NCI-H146 treated with DMSO at 0.1 percent for 48 hours (cell line): ENCODE measurements around the gene SCARB1.

Experiments used
- DNase-seq: peaks from one replicate; lab custom pipeline; 2025; ENCODE audit not compliant: unreplicated experiment; lab: John Stamatoyannopoulos, UW

The SCARB1 gene

DNA sequence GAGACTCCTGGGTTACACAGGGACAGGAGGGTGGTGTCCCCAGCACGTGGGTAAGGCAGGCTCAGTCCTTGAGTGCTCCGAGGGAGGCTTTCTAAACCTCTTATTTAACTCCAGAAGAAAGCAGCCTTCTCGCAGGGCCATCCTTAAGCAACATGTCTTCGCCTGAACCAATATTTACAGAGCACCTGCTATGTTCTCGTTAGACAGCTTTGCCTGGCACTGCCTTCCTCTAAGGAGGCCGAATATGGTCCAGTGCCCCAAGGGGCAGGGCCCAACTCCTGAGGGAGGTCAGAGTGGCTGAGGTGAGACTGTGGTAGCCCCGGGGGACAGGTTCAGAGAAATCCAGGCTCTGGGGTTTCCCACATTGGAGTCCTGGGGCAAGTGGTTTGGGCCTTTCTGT is 2.1 kb upstream of the SCARB1 start:
- no peak for DNase-seq

DNA sequence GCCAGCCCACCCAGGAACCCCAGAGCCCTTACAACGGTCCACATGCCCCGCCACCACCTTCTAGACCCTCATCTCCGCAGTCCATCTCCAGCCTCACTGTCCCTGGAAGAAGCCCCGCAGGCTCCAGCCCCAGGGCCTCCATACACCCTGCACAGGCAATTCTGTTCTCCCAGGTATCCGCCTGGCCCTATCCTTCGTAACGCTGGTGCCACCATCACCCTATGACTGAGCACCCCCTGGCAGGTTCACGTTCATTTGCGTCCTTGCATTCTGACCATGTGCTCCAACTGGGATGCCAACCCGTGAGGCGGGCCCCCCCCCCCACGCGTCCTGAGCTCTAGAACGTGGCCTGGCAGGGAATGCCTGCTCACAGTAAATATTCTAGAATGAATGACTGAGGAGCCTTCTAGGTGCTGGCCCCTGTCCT is 675 bp upstream of the SCARB1 start:
- DNase-seq, result no peak

DNA sequence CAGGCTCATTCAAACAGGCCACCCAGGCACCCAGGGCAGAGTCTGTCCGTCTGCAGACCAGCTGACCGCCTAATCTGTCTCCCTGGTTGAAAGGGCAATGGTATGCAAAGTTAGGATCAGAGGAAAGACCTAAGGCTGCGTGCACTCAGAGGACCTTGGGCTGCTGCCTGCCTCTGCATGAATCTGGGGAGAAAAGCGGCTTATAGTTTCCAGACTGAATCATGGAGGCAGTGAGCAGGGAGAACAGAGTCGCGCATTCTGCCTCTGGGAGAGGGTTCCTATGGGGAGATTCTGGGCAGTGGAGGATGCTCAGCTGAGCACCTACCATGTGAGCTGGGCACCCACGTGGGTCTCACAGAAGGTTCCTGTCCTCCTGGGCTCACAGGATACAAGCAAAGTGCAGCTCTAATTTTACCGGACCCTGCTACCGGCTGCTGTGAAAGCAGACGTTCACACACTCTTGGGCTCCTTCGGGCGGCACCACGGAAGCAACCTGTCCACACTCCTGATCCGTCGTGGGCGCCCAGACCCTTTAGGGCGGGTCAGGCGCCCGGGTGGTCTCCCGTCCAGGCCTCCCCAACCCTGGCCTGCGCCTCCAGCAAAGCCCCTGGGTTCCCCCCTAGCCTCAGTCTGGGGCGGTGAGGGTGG is 772 bp downstream of the SCARB1 start:
- DNase-seq, result no peak

DNA sequence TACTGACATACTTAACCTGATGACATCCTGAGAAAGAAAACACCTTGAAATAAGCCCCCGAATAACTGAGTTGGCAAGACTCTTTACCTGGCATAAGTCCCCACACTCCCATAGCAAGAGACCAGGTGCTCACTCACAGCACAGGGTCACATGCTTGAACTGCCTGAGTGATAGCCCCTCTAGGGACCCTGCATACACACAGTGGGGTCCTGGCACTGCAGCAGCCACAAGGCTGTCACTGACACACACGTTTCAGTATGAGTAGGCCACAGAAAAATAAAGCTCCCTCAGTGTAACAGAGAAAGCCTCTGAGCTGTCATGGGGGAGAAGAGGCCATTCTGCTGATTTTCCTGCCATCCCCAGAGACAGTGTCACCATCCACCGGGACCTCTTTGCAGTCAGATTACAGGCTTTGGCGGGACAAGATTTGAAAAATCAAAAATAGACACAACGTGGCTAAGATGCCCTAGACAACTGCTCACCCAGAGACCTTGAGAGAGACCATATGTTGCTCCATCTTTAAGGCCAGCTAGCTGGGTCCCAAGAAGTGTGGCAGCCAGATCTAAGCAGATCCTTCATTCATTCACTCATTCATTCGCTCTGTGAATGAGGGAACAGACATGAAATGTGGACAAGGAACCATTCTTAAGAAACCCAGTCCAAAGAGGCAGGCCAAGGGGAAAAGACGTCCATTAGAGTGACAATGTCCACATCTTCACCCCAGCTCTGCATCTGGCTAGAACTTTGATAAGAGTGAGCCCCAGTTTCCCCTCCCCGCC is 1.6 kb downstream of the SCARB1 start:
- no peak for DNase-seq

DNA sequence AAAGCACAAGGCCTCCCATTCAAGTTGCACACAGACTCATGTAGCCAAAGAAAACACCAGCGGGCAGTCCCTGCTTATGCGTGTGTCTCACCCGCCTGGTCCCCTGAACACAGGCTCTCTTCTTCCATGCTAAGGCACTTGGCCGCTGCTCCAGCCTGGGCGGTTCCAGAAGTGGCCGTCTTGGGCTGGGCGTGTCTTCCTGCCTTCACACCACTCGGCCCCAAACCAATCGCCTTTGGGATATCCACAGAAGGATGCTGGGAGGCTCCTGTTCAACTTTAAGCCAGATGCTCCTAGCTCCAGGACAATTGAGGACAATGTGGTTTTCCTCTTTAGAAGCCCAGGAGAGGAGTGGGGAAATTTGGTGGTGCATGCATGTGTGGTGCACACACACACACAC is 2.2 kb downstream of the SCARB1 start:
- no peak for DNase-seq

GRCh38 chr12:124857921-124858461 is 5.7 kb downstream of the SCARB1 start:
- no peak for DNase-seq

- DNase-seq, result no peak
Measured at GRCh38 chr12:124856842-124857178, 6.9 kb downstream of the SCARB1 start.

- DNase-seq, result no peak
Measured at GRCh38 chr12:124856132-124856841, 7.4 kb downstream of the SCARB1 start.

DNA sequence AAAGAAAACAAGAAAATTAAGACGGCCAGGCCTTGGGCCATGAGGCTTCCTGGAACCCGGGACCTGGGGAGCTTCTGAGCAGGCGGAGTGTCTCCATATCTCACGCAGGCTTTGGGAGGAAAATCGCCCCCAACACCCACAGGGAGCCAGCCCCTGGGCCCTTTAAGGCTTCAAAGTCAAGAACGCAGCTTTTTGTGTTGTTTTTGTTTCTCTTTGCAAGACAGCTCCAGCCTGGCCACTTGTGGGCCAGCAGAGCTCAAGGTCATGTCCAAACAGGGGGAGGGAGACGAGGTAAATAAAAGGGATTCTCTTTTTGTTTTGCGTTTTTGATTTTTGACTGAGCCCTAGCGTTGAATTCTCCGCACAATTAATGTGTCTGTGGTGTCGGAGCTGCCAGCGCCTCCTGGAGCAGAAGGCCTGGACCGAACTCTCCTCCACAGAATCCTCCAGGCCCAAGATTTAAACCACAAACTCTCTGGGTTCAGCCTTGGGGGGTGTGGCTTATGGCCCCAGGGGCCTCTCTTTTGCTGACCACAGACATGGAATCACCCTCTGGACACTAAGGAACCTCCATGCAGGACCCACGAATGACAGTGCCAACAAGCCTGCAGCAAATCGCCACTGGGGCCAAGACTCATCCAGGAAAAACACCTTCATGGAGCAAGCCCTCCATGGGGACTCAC is 8.2 kb downstream of the SCARB1 start:
- no peak for DNase-seq

DNA sequence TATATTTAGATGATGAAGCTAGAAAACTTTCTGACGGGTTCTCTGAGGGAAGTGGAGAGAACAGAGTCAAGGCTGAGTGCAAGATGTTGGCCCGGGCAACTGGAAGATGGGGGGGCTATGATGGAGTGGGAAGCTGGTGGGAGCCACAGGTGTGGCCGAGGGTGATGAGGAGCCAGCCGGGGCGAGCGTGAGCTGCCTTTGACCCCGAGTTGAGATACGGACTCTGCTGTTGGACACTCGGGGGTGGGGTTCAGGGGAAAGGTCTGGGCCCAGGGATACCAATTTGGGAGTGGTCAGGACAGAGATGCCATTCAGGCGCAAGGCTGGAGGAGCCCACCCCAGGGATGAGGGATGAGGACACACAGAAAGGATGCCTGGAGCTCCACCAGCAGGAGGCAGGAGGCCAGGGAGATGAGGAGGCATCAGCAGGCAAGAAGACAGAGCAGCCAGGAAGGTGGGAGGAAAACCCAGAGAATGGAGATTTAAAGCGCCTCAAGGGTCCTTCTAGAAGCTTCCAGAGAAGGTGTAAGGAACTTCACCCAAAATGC is 9.0 kb downstream of the SCARB1 start:
- DNase-seq, result no peak

GRCh38 chr12:124853781-124854636 is 9.7 kb downstream of the SCARB1 start:
- no peak for DNase-seq

DNA sequence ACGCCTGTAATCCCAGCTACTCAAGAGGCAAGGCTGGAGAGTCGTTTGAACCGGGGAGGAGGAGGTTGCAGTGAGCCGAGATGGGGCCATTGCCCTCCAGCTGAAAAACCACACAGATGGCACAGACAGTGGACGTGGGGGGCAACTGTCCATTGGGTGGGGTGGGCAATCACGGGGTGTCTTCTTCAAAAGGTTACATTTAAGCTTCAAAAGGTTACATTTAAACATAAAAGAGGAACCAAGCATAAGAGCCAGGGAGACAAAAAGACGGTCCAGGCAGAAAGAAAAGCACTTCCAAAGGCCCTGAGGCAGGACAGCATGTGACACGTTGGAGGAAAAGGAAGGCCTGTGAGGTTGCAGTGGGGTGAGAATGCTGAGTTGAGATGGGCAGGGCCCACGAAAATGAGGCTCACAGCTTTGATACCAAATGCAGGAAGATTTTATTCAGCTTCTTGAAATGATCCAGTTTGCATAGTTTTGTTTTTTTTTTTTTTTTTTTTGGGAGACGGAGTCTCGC is 10.7 kb downstream of the SCARB1 start:
- DNase-seq, result no peak

DNA sequence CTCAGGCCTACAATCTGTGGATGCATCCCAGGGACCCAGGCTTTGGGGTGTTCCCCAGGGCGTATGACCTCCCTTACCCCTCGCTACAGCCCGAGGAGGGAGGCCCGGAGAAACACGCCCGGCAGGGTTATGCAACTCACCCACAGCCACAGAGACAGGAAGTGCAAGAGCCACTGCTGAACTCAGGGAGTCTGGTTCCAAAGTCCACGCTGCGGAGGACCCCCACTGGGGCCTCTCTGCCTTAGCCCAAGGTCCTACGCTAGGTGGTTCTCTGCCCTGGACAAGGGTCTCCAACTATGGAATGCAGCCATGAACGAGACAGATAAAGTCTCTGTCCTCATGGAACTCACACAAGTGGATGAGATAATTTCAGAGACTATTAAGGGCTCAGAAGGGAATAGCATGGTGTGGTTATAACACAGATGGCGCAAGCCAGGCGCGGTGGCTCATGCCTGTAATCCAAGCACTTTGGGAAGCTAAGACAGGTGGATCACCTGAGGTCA is 11.3 kb downstream of the SCARB1 start:
- DNase-seq, result no peak

DNA sequence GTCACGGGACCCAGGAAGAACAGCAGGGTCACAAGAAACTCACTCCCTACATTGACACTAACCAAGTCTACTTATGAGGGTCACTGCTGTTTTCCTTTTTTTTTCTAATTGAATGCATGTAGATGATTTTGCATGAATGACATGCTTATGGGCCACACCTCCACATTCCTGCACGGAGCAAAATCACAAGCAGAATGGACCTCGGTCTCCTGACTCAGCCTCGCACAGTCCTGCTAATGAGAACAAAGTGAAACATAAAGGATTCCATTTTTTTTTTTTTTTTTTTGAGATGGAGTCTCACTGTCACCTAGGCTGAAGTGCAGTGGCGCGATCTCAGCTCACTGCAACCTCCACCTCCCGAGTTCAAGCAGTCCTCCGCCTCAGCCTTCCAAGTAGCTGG is 12.3 kb downstream of the SCARB1 start:
- DNase-seq, result no peak

GRCh38 chr12:124849382-124849781 is 14.3 kb downstream of the SCARB1 start:
- no peak for DNase-seq

DNA sequence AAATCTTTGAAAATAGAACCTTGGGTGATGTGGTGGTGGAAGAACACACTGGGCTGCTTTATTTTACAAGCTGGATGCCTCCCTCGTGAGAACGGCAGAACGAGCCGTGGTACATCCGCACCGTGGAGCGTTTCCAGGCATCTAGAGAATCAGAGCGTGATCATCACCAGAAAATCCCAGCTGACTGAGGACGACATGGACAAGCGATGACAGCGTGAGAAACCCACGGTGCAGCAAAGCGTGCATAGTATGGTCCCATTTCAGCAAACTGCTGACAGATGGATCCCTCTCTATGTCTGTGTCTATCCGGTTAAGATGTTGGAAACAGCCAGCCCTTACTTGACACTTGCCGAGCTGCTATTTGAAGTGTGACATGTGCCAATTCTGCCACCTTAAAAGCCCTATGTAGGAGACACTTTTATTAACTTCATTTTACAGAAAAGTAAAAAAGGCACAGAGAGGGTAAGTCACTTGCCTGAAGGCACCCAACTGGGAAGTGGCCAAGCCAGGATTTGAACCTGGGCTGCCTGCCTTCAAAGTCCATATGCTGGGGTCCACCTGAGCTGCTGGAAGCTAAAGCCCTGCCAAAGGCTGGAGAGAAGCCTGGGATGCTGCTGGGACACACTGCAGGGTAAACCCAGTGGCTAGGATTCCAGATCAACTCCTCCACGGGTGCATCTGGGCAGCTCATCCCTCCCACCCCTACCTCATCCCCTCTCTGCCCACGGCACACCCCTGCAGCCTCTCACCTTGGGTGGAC is 14.9 kb downstream of the SCARB1 start:
- no peak for DNase-seq

- no peak for DNase-seq
Measured at GRCh38 chr12:124847113-124848074, 16.3 kb downstream of the SCARB1 start.
